Motor neuron (in vitro differentiated cells): Measurements from ENCODE around the gene GNAI1. TPM values are rescaled to one million over a fixed set of nuclear protein-coding genes. Genes with fewer than 3 reads are reported as not detected.
A peak's percentile ranks its signal among the peaks of the same experiment; 100 is the strongest.

Experiments used
- ATAC-seq, 8 experiments: fragments of 200-7000 bp; cut with Tn5 transposase; replicated peaks in 6 of 8; 2 replicates each; pipeline ENCODE4 v1.8.0; 2021; ENCODE audit warnings: mild to moderate bottlenecking in 8 of 8, moderate library complexity in 8 of 8
- H3K27ac ChIP-seq, 2 donors: fragments of 250-450 bp; sonication (Bioruptor Pico); 2 replicates each; pipeline ENCODE4 v1.9.0; 2021; ENCODE audit warnings: antibody characterized with exemption in 2 of 2, mild to moderate bottlenecking in 2 of 2, moderate library complexity in 1 of 2
- H3K4me1 ChIP-seq, 2 donors: fragments of 250-450 bp; sonication (Bioruptor Pico); replicated peaks in 1 of 2; 2 replicates each; pipeline ENCODE4 v1.6.1; 2021; ENCODE audit warnings: antibody characterized with exemption in 2 of 2, mild to moderate bottlenecking in 2 of 2, moderate library complexity in 1 of 2
- H3K4me3 ChIP-seq, 5 donors: fragments of 250-450 bp; sonication (Bioruptor Pico); 2 replicates each; pipeline ENCODE4 v1.9.0; 2021; ENCODE audit warnings: antibody characterized with exemption in 5 of 5, mild to moderate bottlenecking in 5 of 5, moderate library complexity in 4 of 5
- WGBS, 10 experiments: fragments of 450-650 bp; shearing (Covaris generic); methylation state at CpG; one replicate each; pipeline ENCODE4 v1.0.0; 2022; 5-methylcytosine and 5-hydroxymethylcytosine counted together
- in situ Hi-C, 9 experiments: fragments of 400-800 bp; cut with MboI; loops; one replicate each; pipeline ENCODE4 v1.15.0; 2021; ENCODE audit warnings: low sequenced_read_pairs in 9 of 9, low pct_unique_long_range_greater_than_20kb in 2 of 9; ENCODE audit not compliant: unreplicated experiment in 9 of 9
- total RNA-seq, 8 experiments: library from RNA; unstranded; fragments of 300-600 nt; gene quantifications; 2 replicates each; pipeline versions ENCODE4 v1.2.3 to v1.2.4, GENCODE V29; 2022

GNAI1 gene
- total RNA-seq, 8 experiments from 2014 or later = 29.8 to 89.5 (median 33.4) TPM

DNA sequence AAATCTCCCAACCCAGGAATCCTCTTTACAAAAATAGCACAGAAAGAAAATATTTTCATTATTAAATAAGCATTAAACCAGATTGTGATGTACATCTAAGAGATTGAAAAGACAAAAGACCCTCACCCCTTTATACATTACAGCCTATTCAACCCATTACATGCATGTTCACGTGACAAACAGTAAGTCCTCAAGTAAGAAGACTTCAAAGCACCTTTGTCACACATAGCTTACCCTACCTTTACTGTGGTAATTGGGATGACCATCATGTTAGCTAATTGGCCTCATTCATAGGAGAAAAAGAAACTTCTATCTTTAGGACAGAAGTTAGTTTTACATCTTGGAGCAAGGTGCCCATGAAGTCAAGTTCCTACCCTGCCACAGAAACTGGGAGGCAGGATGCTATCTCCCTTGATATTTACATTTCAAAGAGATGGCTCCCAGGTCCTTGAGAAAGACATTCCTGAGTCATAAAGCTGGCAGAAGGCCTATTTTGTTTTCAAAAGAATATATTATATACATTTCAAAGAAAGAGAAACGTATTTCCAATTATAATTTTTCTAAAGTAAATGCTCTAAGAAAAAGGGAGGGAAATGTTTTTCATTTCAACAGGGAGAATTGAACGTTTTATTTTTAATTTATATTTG is 48.1 kb downstream of the GNAI1 start:
- Histone ChIP-seq H3K27ac (no peak overlapping the region), H3K4me1 (peaks cover 0 to 9% of the 10 kb centered on the region in 2 donors), H3K4me3 (no peak overlapping the region)
- WGBS, 10 experiments = 7 to 88% (median 46%) methylated on average over 1 to 3 of the region's 3 CpGs
- no peak for ATAC-seq
- in situ Hi-C loops = no loop called here

DNA sequence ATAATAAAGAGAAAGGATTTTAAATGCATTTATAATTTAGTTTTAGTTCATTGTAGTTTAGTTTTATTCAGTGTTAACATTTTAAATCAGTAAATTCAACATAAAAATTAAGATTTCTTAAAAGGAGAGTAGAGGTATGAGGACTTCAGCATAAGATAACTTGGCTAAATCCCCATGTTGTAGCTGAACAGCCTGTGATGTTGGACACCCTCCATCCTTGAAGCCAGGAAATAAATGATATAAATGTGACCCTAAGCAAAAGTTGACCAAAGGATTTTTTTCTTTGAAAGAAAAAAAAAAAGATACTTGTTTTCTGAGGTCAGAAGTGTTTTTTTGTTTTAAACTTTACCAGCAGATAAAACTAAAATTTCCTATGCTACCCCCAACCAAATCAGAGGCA is 48.7 kb downstream of the GNAI1 start:
- Histone ChIP-seq H3K27ac (no peak overlapping the region), H3K4me3 (no peak overlapping the region), H3K4me1 (peaks cover 0 to 13% of the 10 kb centered on the region in 2 donors)
- ATAC-seq = no peak
- in situ Hi-C loops = no loop called here

DNA sequence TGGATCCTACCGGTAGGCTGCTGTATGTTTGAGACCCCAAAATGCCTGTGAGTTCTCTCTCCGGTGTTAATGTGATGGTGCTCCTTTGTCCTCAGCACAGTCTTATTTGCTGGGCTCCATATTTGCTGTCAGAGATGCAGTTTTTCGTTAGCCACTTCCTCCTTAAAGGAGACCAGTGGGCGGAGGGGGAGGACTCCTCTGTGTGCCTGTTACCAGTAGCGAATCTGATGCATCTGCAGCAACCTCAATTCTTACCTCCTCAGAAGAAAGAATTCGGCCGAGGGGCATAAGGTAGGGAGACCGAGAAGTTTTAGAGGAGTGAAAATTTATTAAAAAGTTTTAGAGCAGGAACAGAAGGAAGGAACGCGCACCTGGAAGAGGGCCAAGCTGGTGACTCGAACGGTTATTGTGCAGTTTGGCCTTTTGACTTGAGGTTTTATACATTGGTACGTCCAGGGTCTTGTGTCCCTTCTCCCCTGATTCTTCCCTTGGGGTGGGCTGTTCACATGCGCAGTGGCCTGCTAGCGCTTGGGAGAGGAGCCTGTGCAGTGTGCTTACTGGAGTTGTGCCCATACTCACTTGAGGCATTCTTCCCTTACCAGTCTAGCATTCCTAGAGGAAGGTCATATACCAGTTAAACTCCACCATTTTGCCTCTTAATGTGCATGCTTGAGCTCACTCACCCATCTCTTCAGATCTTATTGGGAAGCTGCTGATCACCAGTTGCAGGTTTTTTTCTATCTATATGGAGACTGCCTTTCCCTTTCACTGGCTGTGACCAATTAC is 49.5 kb downstream of the GNAI1 start:
- Histone ChIP-seq H3K4me1 (peaks cover 0 to 13% of the 10 kb centered on the region in 2 donors), H3K27ac (no peak overlapping the region), H3K4me3 (no peak overlapping the region)
- ATAC-seq = no peak
- WGBS, 10 experiments = 82 to 100% (median 91%) methylated on average over 3 to 12 of the region's 15 CpGs
- in situ Hi-C loops = no loop called here

DNA sequence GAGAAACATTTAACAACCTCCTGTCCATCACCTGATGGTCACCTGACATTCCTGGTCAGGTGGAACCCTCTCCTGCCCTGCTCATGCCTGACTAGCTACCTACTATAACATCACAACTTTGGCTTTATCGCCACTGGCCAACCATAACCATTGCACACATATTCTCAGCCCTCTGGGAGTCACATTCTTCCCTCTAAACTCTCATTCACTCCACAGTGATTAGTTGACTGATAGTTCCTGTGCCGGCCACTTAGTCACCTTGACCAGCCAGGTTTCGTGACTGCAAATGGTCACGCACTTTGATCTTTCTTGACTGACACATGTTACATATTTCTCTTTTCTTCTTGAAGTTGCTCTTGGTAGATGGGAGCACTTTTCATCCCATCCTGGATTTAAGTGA is 50.1 kb downstream of the GNAI1 start:
- in situ Hi-C loops = no loop called here
- ATAC-seq = no peak
- H3K27ac ChIP-seq = no peak overlapping the region
- peaks cover 0 to 13% of the 10 kb centered on the region in 2 donors for H3K4me1 ChIP-seq
- H3K4me3 ChIP-seq = no peak overlapping the region
- WGBS, 10 experiments = 0 to 100% (median 100%) methylated on average over 1 to 4 of the region's 4 CpGs; no CpG with 5 or more reads in 3 of the 10 experiments

DNA sequence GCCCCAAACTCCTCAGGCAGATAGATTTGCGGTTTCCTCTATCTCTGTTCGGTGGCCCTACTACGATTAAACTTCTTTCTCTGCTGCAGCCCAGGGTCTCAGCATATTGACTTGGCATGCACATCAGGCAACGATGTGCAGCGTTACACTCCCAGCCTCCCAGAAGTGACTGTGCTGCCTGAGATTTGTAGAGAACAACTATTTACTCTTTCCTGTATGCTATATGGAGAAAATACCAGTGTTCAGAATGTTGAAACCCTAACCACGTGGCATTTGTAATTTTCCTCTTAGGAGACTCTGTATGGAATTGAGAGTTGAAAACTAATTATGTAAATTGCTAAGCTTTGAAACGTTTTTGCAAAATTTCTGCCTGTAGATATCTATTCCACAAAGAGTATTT is 50.9 kb downstream of the GNAI1 start:
- H3K4me3 ChIP-seq = no peak overlapping the region
- in situ Hi-C loops = no loop called here
- peaks cover 0 to 13% of the 10 kb centered on the region in 2 donors for H3K4me1 ChIP-seq
- ATAC-seq = peak in 1 of 8 experiments; percentile 28
- no peak overlapping the region for H3K27ac ChIP-seq
- 43 to 100% (median 82%) methylated on average over 1 to 7 of the region's 7 CpGs for WGBS, 10 experiments

DNA sequence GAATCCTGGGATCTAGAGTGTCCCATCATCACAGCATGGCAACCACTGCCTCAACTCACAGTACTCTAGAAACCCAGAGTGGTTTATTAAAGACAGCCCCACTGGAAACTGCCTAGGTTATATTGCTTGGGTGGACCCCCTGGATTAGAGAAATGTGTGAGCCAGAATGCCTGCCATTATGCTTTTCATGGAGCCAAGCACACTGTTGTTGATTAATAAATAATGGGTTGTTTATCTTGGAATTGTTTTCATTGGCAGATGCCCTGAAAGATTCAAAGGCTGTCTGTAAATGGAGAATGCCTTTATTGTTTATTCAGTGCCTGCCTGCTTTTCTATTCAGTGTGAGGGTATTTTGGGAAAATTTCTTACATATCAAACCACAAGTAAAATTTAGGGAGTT is 52.1 kb downstream of the GNAI1 start:
- in situ Hi-C loops = no loop called here
- Histone ChIP-seq H3K4me3 (no peak overlapping the region), H3K4me1 (peaks cover 0 to 13% of the 10 kb centered on the region in 2 donors), H3K27ac (no peak overlapping the region)
- ATAC-seq = peak in 3 of 8 experiments; percentile 21 to 80 (median 24)

DNA sequence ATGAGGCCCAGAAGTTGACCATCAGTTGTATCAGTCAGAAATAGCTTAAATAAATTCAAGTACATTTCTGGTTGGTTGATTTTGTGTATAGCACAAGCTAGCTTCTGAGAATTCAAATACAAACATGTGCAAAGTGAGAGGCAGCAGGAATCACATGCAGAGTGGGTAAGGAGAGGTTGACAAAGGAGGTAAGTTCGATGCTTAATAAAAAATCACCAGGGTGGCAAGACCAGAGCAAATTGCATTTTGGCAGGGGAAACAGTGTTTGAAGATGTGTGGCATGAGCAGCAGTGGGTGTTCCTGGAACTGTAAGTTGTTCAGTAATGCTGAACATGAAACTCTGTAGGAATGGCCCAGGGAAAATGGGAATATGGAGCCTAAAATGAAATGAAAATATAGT is 52.6 kb downstream of the GNAI1 start:
- 0 to 86% (median 57%) methylated on average over 1 of the region's 1 CpG; no CpG with 5 or more reads in 5 of the 10 experiments for WGBS, 10 experiments
- peak in 1 of 8 experiments; percentile 37 for ATAC-seq
- Histone ChIP-seq H3K4me1 (peaks cover 0 to 13% of the 10 kb centered on the region in 2 donors), H3K4me3 (no peak overlapping the region), H3K27ac (no peak overlapping the region)
- in situ Hi-C loops = no loop called here

DNA sequence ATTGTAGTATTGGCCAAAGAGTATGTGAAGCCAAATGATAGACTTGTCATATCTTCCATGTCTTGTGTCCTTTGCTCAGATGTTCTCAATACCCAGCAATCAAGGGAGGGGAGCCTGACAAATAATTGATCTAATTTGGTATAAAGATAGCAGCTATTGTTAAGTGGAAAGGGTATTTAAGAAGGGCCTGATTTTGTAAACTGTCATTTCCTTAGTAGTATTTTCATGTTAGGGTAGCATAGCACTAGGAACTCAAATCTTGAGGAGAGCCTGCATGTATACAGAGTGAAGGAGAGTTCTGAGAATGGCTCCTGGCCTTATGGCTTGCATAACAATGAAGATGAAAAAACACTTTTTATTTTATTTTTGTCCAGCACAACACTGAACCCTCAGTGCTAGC is 53.1 kb downstream of the GNAI1 start:
- in situ Hi-C loops = no loop called here
- Histone ChIP-seq H3K27ac (no peak overlapping the region), H3K4me3 (no peak overlapping the region), H3K4me1 (peaks cover 0 to 13% of the 10 kb centered on the region in 2 donors)
- no peak for ATAC-seq

DNA sequence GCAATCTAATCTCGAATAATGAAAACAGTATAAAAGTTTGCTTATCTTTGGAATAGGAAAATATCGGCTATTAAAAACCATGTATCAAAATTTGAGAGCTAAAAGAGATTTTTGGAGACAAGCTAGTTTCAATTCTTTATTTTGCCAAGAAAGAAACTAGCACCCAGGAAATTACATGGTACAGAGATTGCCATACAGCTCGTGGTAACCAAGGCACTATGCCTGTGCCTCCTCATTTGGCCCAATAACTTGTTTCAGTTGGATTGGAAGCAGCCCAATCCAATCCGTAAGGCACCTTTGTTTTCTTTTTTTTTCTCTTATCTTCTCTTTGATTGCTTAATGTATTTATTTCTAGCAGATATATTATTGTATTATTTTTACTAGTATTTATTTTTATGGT is 55.0 kb downstream of the GNAI1 start:
- in situ Hi-C loops = no loop called here
- H3K4me1 ChIP-seq = peaks cover 0 to 14% of the 10 kb centered on the region in 2 donors
- H3K4me3 ChIP-seq = no peak overlapping the region
- no peak for ATAC-seq
- WGBS, 10 experiments = 36 to 100% (median 94%) methylated on average over 2 to 4 of the region's 4 CpGs
- H3K27ac ChIP-seq = no peak overlapping the region

DNA sequence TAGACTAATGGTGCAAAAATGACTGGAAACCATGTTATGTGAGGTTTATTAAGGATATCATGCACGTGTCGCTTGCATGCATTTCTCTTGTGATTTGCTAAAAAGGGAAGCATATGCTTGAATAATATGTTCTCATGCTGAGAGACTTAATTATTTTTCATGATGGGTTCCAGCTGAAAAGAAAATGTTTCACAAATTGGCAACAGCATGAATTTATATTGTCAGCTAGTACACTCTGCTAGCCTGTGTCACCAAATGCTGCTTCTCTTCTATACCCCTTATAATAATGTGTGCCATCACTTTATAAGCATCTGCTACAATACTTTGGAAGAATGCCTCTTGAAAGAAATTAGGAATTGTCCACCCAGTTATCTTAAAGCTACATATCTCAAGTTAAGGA is 63.0 kb downstream of the GNAI1 start:
- Histone ChIP-seq H3K4me1 (peaks cover 4 to 7% of the 10 kb centered on the region in 2 donors), H3K27ac (no peak overlapping the region), H3K4me3 (no peak overlapping the region)
- ATAC-seq = no peak
- WGBS, 10 experiments = 45 to 100% (median 86%) methylated on average over 1 to 2 of the region's 2 CpGs; no CpG with 5 or more reads in 1 of the 10 experiments
- in situ Hi-C loops = no loop called here

DNA sequence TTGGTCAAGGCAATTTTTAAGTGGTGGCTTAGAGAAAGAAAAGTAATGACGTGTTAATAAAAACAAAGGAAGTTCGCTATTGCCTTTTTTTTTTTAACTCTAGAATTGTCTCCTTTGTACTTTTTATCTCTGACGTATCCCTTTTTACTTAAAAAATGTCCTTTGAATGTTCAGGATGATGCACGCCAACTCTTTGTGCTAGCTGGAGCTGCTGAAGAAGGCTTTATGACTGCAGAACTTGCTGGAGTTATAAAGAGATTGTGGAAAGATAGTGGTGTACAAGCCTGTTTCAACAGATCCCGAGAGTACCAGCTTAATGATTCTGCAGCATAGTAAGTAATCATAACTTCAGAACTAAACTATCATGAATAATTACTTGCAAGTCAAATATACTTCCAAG is 64.4 kb downstream of the GNAI1 start:
- Histone ChIP-seq H3K4me1 (peaks cover 4 to 7% of the 10 kb centered on the region in 2 donors), H3K4me3 (no peak overlapping the region), H3K27ac (no peak overlapping the region)
- in situ Hi-C loops = no loop called here
- 83 to 100% (median 96%) methylated on average over 2 to 5 of the region's 5 CpGs; no CpG with 5 or more reads in 1 of the 10 experiments for WGBS, 10 experiments
- no peak for ATAC-seq

DNA sequence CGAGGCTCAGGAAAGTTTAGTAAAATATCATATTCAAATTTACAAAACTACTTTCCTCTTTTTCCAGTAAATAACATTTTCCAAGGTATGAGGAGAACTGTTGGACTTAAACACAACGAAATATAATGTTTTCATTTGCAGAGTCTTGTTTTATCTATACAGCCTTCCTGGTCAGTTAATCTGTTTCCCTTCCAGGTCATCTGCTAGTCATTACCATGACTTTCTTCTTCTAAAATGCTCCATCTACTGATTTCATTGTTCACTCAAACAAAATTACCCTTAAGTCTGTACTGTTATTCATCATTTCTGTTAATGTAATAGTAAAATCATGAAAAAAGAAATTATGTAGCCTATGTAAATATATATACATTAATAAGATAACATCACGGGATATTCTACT is 69.8 kb downstream of the GNAI1 start:
- 0 to 67% (median 55%) methylated on average over 1 to 3 of the region's 3 CpGs for WGBS, 10 experiments

DNA sequence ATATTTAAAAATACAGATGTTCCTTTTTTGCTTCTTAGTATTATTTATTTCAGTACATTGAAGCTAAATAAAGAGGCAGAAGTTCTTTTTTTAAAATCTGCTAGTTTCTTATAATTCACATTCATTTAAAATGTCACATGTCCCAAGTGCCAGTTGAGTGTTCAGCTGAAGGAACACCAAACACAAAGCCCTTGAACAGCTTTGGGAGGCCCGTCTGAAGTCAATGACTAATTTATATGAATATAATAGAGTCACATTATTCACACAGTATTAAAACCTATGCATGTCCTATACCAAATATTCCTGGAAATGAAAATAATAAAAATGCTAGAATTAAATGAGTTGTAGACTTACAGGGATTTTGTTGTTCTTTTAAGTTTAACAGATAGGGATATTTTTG is 70.3 kb downstream of the GNAI1 start:
- 29 to 83% (median 56%) methylated on average over 1 of the region's 1 CpG; no CpG with 5 or more reads in 2 of the 10 experiments for WGBS, 10 experiments
- Histone ChIP-seq H3K4me3 (no peak overlapping the region), H3K4me1 (peaks cover 0 to 2% of the 10 kb centered on the region in 2 donors), H3K27ac (no peak overlapping the region)
- in situ Hi-C loops = no loop called here
- ATAC-seq = no peak

More for the DNA sequence above, 69.8 kb downstream of the GNAI1 start:
- no peak for ATAC-seq
- no peak overlapping the region for H3K4me3 ChIP-seq
- in situ Hi-C loops = no loop called here
- peaks cover 0 to 2% of the 10 kb centered on the region in 2 donors for H3K4me1 ChIP-seq
- H3K27ac ChIP-seq = no peak overlapping the region

DNA sequence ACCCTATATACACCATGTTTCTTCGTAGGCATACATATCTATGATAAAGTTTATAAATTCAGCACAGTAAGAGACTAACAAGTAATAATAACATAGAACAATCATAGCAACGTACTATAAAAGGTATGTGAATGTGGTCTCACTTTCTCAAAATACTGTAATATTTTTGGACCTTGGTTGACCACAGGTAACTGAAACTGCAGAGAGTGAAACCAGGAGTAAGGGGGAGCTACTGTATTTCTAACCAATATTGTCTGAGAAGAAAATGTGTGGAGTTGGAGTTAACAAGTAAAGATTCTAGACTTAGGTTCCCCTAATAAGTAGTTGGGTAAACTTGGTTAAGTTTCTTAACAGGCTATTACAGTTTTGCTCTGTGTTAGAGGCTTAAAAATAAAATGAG is 72.1 kb downstream of the GNAI1 start:
- Histone ChIP-seq H3K4me1 (peaks cover 0 to 2% of the 10 kb centered on the region in 2 donors), H3K27ac (no peak overlapping the region), H3K4me3 (no peak overlapping the region)
- 75 to 100% (median 100%) methylated on average over 1 to 2 of the region's 2 CpGs; no CpG with 5 or more reads in 2 of the 10 experiments for WGBS, 10 experiments
- no peak for ATAC-seq
- in situ Hi-C loops = no loop called here
